ENCODE data around the gene ABTB2. TPM values are rescaled to one million over a fixed set of nuclear protein-coding genes. Genes with fewer than 3 reads are reported as not detected.

Gene ABTB2
- total RNA-seq, 2 donors from 2014 or later = 27.0 to 27.4 TPM

DNA sequence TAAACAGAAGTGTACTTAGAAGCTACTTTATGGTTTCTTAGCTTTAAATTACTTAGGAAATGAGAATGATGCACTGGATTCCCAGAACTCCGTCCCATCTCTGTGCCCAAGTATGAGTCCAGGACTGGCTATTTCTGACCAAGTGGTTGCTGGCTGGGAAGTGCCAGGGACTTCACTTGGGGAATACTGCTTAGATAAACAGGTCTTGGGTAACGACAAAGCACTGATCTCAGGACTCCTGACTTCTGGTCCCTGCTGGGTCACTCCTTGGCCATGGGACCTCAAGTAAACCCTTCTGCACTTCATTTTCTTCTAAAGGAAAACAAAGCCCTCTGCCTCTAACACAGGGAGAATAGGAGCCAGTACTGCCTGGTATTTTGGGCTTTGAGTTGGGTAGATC lies 27.9 kb downstream of the ABTB2 start:
- Histone ChIP-seq H3K27me3 (no peaks in the 10 kb centered on the region), H3K27ac (peak overlapping the region in 1 of 2 donors; percentile 23), H3K36me3 (no peaks in the 10 kb centered on the region), H3K4me3 (no peak overlapping the region), H3K4me1 (peaks cover 0 to 62% of the 10 kb centered on the region in 2 donors), H3K9me3 (no peaks in the 10 kb centered on the region)
- DNase-seq (ENCODE audit: low spot score) = no peak
- TF ChIP-seq, protein P1, sequence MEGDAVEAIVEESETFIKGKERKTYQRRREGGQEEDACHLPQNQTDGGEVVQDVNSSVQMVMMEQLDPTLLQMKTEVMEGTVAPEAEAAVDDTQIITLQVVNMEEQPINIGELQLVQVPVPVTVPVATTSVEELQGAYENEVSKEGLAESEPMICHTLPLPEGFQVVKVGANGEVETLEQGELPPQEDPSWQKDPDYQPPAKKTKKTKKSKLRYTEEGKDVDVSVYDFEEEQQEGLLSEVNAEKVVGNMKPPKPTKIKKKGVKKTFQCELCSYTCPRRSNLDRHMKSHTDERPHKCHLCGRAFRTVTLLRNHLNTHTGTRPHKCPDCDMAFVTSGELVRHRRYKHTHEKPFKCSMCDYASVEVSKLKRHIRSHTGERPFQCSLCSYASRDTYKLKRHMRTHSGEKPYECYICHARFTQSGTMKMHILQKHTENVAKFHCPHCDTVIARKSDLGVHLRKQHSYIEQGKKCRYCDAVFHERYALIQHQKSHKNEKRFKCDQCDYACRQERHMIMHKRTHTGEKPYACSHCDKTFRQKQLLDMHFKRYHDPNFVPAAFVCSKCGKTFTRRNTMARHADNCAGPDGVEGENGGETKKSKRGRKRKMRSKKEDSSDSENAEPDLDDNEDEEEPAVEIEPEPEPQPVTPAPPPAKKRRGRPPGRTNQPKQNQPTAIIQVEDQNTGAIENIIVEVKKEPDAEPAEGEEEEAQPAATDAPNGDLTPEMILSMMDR (IDR thresholded peaks at IDR 0.05) = no peak

DNA sequence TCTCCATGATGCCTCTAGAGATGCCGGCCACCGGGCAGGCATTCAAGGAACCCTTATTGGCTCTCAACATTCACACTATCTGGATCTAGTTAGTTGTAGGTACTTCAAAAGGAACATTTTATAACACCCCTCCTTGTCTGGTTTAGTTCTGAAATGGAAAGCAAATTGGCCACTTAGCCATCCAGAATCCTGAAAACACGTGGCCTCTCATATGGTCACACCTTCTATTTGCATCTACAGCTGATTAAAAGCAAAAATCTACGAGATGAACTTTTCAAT lies 29.2 kb downstream of the ABTB2 start:
- Histone ChIP-seq H3K4me3 (no peak overlapping the region), H3K9me3 (no peaks in the 10 kb centered on the region), H3K27ac (peak overlapping the region; percentile 35 to 80), H3K27me3 (no peaks in the 10 kb centered on the region), H3K36me3 (no peaks in the 10 kb centered on the region), H3K4me1 (peaks cover 0 to 72% of the 10 kb centered on the region in 2 donors)
- TF ChIP-seq, protein P1 (IDR thresholded peaks at IDR 0.05) = no peak
- no peak for DNase-seq (ENCODE audit: low spot score)

DNA sequence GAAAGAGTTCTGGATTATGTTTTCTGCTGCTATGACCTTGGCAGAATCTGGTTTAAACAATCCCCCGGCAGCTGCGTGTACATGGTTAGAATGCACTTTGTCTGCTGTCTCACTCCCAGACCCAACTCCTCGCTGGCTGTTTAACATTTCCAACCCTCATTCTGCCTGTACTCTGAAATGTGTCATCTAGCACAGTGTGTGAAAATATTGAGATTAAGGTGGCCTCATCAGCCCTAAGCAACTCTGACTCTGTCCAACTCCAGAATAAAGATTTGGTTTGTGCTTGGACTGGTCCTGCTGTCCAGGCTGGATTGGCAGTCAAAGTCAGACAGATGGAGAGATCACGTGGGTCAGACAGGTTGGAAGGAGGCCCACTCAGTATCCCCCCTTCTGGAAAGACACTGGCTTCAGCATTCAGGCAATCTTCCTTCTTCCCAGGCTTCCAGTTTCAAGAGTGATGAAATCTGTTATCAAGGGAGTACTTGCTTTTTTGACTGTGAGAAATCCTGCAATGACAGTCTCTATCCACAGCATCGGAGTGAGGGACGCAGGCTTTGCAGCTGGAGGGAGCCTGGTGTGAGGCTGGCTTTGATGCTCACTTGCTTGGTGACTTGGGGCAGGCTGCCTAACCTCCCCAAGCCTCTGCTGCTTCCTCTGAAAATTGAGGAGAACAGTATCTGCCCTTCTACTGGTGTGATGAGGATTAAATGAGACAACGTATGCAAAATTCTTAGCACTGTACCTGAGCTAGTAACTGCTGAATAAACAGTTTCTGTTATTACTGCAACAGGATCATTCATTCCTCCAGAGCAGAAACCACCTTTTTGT lies 29.8 kb downstream of the ABTB2 start:
- no peak overlapping the region for H3K4me3 ChIP-seq
- no peaks in the 10 kb centered on the region for H3K9me3 ChIP-seq
- H3K27me3 ChIP-seq = no peaks in the 10 kb centered on the region
- no peaks in the 10 kb centered on the region for H3K36me3 ChIP-seq
- TF ChIP-seq, protein P1 (IDR thresholded peaks at IDR 0.05) = no peak
- DNase-seq (ENCODE audit: low spot score) = peak; percentile 69
- H3K4me1 ChIP-seq = peaks cover 0 to 72% of the 10 kb centered on the region in 2 donors
- peak overlapping the region; percentile 35 to 80 for H3K27ac ChIP-seq

DNA sequence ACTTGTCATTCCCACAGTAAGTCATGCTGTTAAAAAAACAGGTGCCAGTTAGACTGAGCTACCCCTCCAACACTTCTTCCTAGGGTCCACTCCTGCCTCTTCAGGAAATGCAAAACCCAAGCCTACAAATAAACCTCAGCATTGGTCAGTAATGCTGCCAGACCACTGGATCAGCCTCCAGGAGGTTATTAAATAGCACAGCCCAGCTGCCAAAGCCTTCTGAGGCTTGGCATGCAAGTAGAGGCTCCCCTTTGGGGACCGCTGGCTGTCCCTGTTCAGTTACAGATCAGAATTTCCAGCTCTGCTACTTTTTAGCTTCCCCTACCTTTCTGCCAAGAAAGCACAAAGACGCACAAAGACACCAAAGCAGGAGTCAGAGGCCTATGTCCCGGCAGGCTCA lies 33.3 kb downstream of the ABTB2 start:
- H3K4me1 ChIP-seq = peaks cover 0 to 46% of the 10 kb centered on the region in 2 donors
- H3K27ac ChIP-seq = peak overlapping the region in 1 of 2 donors; percentile 24

DNA sequence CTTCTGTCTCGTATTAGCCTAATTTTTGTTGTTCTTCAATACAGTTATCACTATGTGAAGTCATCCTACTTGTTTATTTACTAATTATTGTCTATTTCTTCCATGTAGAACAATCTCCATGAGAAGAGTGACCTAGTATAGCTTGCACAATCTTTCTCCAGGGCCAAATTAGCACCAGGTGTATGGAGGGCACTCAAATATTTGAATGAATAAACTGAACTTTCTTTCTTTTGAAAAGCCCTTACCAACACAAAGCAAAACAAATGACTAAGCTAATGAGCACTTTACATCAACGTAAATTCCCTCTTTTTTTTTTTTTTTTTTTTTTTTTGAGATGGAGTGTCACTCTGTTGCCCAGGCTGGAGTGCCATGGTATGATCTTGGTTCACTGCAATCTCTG lies 34.2 kb downstream of the ABTB2 start:
- no peaks in the 10 kb centered on the region for H3K9me3 ChIP-seq
- no peaks in the 10 kb centered on the region for H3K27me3 ChIP-seq
- H3K4me3 ChIP-seq = no peak overlapping the region
- H3K4me1 ChIP-seq = peaks cover 0 to 46% of the 10 kb centered on the region in 2 donors
- TF ChIP-seq, protein P1 (IDR thresholded peaks at IDR 0.05) = no peak
- no peak overlapping the region for H3K27ac ChIP-seq
- no peak for DNase-seq (ENCODE audit: low spot score)
- H3K36me3 ChIP-seq = no peaks in the 10 kb centered on the region

More for the DNA sequence above, 33.3 kb downstream of the ABTB2 start:
- TF ChIP-seq, protein P1 (IDR thresholded peaks at IDR 0.05) = no peak
- Histone ChIP-seq H3K27me3 (no peaks in the 10 kb centered on the region), H3K4me3 (no peak overlapping the region), H3K36me3 (no peaks in the 10 kb centered on the region), H3K9me3 (no peaks in the 10 kb centered on the region)
- no peak for DNase-seq (ENCODE audit: low spot score)

Measured in right atrium auricular region (tissue), 2 donors.